ENCODE measurements around the gene ZSWIM1. TPM values are rescaled to one million over a fixed set of nuclear protein-coding genes. Genes with fewer than 3 reads are reported as not detected.

Gene ZSWIM1
- total and polyA plus RNA-seq, 2 of the 8 experiments (the other 6 are each of a cell fraction or from before 2014, with no cell fraction given), result 14.1 to 15.6 TPM

- Histone ChIP-seq H2BK20ac (ENCODE audit: low read length) (no peak overlapping the region), H4K91ac (replicated peaks; ENCODE audit: insufficient read length, low read length) (peak overlapping the region; percentile 13), H3K9ac (replicated peaks in 1 of 4; ENCODE audit: extremely low read depth in 1 of 4, low read depth in 3 of 4, low read length in 3 of 4) (no peak overlapping the region), H3K4me2 (ENCODE audit: insufficient read depth in 1 of 2, low read depth in 2 of 2, low read length in 2 of 2) (peak overlapping the region in 1 of 2 experiments; percentile 88; a peak in 1 of 4 replicates), H2AK5ac (ENCODE audit: low read depth, low read length) (no peak overlapping the region), H3K23ac (ENCODE audit: insufficient read length) (no peak overlapping the region), H3K56ac (replicated peaks; ENCODE audit: insufficient read length, low read depth, low read length) (no peak overlapping the region), H3K9me3 (ENCODE audit: insufficient read depth in 2 of 2, low read depth in 1 of 2, low read length in 1 of 2) (no peaks in the 10 kb centered on the region), H3K27ac (ENCODE audit: low read depth, low read length) (no peak overlapping the region), H3K4me1 (replicated peaks in 1 of 4; ENCODE audit: control insufficient read depth in 3 of 4, insufficient read depth in 4 of 4, low read length in 3 of 4) (peaks cover 0 to 17% (median 8%) of the 10 kb centered on the region in 4 experiments; a peak in 6 of 7 replicates), H3K23me2 (ENCODE audit: low read depth, low read length) (peaks cover 8% of the 10 kb centered on the region; the same call in 1 of the 2 replicates), H2BK120ac (replicated peaks; ENCODE audit: low read depth, low read length) (no peak overlapping the region), H4K5ac (ENCODE audit: insufficient read length, low read depth, low read length) (no peak overlapping the region), H3K14ac (ENCODE audit: insufficient read length) (no peak overlapping the region), H4K8ac (ENCODE audit: extremely low read depth, insufficient read depth, low read length) (no peak overlapping the region), H3K18ac (ENCODE audit: extremely low read depth, low read length) (no peak overlapping the region), H2BK15ac (ENCODE audit: low read length) (no peak overlapping the region), H3K79me2 (ENCODE audit: control insufficient read depth in 1 of 2, insufficient read depth in 2 of 2, low read length in 2 of 2) (peaks cover 0 to 11% of the 10 kb centered on the region in 2 experiments; a peak in 1 of 4 replicates), H3K36me3 (ENCODE audit: control insufficient read depth in 2 of 4, insufficient read depth in 4 of 4, low read length in 3 of 4) (peaks cover 0 to 5% (median under 1%) of the 10 kb centered on the region in 4 experiments; a peak in 2 of 8 replicates), H2BK12ac (ENCODE audit: low read depth, low read length) (no peak overlapping the region), H2BK5ac (ENCODE audit: low read depth, low read length) (no peak overlapping the region), H2AFZ (ENCODE audit: low read length) (no peak overlapping the region), H3K4me3 (ENCODE audit: extremely low read depth in 1 of 4, insufficient read depth in 2 of 4, low read depth in 3 of 4, low read length in 4 of 4) (peak overlapping the region in 1 of 4 experiments; percentile 77; a peak in 1 of 8 replicates), H3K4ac (replicated peaks; ENCODE audit: insufficient read length, low read depth, low read length) (no peak overlapping the region), H3K27me3 (replicated peaks in 1 of 4; ENCODE audit: control insufficient read depth in 3 of 4, extremely low read depth in 1 of 4, insufficient read depth in 3 of 4, low read length in 3 of 4) (no peaks in the 10 kb centered on the region), H3K79me1 (ENCODE audit: low read depth, low read length) (peaks cover 9% of the 10 kb centered on the region), H4K20me1 (replicated peaks in 1 of 2; ENCODE audit: control insufficient read depth in 1 of 2, insufficient read depth in 2 of 2, low read length in 2 of 2) (peaks cover 0 to 4% of the 10 kb centered on the region in 2 experiments)
- CTCF ChIA-PET (ENCODE audit: partially characterized antibody), result interaction anchor here (0.8 to 1.9 kb wide), 2 partner anchors 9 to 13 kb away, joined by 3 to 4 read pairs; no protein-coding TSS in a partner anchor
- FAIRE-seq, result no peak
- WGBS, 2 experiments (ENCODE audit: extremely low coverage in 1 of 2, insufficient coverage in 1 of 2, insufficient read length in 1 of 2, insufficient replicate concordance in 2 of 2, low coverage in 1 of 2, low lambda C conversion rate in 2 of 2, missing lambda C conversion rate in 1 of 2), result 94% methylated on average over 3 of the region's 3 CpGs; no CpG with 5 or more reads in 1 of the 2 experiments
- TF ChIP-seq POLR2A (IDR thresholded peaks at IDR 0.05; ENCODE audit: control extremely low read depth in 1 of 2, low read depth in 2 of 2, low read length in 2 of 2) (peak in 1 of 2 experiments; percentile 36; a peak in 1 of 3 replicates), SP1 (IDR thresholded peaks at IDR 0.05; ENCODE audit: low read depth, low read length) (no peak), CTCF (IDR thresholded peaks at IDR 0.05; ENCODE audit: control extremely low read depth in 1 of 3, insufficient read depth in 1 of 3, low read depth in 1 of 3, low read length in 3 of 3) (no peak), EGR1 (IDR thresholded peaks at IDR 0.05; ENCODE audit: borderline replicate concordance, low read depth, low read length) (no peak)
- POLR2A ChIA-PET (ENCODE audit: partially characterized antibody), result interaction anchor here (4.0 to 13.8 kb wide), 4 partner anchors 12 to 20 kb away, joined by 36 to 178 read pairs (median 54); partner anchors contain the start of genes ACOT8, UBE2C and ZSWIM3
- DNase-seq (ENCODE audit: low read depth in 1 of 2, low spot score in 2 of 2), result no peak
Observed at GRCh38 chr20:45835329-45835765, 45.7 kb upstream of the ZSWIM1 start.

Measured in H1 (cell line).